HuH-7.5 (cell line): ENCODE data around the gene TENT4B.

ENCODE experiments used
- DNase-seq: peaks from one replicate; pipeline ENCODE4 v3.0.0; 2011; ENCODE audit warnings: low spot score

The TENT4B gene

DNA sequence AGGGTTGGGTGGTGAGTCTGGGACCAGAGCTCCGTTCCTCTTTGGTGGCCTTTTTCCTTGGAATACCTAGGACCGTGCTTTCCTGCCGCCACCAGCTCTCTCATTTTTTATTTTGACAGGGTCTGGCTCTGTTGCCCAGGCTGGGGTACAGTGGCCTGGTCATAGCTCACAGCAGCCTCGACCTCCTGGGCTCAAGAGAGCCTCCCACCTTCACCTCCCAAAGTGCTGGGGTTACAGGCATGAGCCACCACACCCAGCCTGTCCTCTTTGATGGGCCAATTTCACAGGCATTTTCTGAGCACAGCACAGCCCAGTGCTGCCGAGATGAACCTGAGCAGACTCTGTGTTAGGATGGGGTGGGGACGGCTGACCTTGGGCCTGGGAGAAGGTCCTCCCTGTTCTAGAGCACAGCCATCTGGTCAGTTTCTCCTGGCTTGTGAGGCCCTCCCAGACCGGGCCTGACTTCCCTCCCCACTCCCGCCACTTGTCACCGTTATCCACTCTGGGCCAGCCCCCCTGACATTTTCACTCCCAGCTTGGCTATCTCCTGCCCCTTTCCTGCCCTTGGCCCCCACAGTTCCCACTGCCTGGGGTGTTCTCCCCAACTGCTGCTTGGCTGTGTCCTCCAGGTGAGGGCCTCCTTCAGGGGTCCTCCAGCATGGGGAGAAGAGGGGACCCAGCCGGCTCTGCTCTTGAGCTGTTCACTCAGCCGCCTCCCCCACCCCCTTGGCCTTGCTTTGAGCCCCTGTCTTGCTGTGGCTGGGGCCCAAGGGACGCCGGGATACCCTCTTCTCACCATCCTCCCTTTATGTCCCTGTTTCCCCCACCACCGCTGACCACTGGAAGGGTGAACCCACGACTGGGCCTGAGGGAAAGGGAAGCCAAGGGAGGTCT lies 118.3 kb downstream of the TENT4B start:
- no peak for DNase-seq

DNA sequence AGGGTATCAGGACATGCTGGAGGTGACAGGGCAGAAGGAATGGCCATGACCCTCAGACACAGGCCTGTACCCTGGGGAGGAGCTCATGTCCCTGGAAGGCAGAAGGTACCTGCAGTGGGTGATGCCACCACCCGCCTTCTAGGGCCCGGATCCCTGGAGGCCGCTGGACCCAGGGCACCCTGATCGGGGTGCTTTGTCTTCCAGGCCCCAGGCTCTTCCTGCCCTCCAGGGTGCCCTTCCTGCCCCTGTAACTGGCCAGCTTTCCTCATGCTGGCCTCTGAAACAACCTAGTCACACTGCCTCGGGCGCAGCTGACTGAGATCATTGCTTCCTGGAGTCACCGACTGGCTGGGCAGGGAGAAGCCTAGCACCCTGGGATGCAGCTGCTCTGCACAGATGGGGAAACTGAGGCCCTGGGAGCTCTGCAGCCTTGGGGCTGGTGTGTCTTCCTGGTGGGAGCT lies 119.0 kb downstream of the TENT4B start:
- no peak for DNase-seq

DNA sequence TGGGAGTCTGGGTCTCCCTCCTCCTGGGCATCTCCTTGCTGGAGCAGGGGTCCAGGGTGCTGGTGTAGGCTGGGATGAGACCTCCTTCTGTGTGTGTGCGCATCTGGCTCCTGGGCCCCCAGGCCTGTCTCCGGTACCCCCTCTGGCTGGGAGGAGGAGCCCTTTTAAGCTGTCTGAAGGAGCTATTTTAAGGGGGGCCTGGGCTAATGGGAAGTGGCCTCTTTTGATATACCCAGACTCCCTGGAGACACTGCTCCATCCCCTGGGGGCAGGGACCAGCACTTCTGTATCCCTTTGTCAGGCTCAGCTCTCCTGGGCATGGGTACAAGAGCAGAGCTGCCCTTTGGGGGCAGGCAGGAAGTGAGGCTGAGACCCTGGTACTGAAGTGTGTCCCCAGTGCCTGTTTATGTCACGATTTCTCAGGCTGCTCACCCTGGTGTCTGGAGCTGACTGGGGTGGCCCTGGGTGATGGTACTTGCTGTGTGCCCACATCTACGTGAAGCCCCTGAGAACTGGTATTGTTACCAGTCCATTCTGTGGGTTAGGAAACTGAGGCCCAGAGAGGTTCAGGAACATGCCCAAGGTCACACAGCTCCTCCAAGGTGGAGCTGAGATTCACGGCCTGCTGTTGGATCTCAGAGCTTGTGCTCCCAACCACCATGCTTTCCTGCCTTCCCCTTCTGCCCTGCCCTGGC lies 119.7 kb downstream of the TENT4B start:
- DNase-seq, result no peak

DNA sequence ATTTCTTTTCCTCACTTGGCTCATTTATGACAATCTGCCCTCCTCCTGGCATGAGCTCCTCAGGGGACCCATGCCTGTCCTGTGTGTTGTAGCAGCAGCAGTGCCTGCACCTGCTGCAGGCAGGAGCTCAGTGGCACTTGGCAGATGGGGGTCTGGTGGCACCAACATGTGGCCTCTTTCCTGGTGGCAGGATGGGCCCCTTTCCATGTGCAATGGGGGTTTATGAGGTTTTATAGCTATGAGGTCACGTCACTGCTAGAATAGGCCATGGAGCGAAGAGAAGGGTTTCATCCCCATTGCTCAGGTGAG lies 120.2 kb downstream of the TENT4B start:
- no peak for DNase-seq

DNA sequence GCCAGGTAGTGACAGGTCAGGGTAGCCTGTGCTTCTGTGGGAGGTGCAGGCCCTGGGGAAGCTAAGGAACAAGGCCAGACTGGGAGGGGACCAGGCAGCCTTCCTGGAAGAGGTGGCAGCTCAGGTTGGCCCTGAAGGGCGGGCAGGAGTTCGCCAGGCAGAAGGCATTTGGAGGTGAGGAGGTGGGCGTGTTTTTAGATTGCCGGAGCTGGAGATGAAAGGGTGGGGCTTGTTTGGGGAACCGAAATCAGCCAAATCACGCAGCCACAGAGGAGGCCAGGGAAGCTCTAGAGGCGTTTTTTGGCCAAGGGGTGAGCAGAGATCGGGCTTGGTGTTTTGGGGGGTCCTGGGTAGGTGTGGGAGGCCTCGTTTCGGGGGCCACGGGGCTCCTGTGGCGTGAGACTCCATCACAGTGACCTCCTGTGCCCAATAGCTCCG lies 120.8 kb downstream of the TENT4B start:
- DNase-seq, result no peak

DNA sequence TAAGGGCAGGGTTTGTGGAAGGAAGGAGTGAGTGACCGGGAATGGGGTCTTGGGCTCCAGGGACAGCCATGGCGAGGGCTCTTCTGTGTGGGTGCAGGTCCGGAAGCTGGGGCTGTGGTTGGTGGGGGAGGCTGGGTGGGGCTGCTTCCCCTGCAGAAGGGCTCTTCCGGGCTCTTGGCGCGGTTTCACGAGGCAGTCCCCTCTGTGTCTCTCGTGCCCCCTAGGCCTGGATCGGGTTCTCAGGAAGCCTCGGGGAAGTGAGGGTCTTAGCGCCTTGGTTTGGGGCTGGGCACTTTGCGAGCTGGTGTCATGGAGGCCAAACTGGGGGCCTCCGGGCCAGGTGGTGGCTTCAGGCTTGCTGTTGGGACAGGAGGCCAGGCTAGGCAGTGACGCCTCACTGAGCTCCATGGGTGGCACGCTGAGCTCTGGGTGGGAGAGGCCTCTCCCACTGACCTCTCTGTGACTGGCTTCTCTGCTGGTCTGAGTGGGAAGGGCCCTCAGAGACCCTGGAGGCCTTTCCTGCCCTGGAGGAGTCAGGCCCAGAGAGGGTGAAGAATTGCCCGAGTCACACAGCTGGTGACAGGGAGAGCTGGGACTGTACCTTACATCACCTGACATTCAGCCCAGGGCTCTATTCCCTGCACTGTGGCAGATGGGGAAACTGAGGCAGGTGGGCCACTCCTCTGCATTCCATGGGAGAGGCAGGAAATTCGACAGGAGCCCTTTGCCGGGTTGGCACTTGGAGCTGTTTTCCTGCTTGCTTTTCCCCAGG lies 121.4 kb downstream of the TENT4B start:
- DNase-seq, result no peak

DNA sequence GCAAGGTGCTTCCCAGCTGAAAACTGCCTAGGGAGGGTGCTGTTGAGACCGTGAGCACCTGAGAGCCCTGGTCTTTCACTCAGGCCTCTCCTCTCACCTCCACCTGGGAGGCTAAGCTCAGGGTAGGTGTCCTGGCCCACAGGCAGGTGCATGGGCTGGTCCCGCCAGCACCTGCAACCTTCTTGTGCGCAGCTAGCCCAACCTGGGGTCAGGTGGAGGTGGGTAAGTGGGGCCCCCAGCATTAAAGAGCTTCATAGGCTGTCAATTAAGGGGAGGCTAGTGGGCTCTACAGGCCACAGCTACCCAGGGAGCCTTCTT lies 122.0 kb downstream of the TENT4B start:
- DNase-seq, result no peak

DNA sequence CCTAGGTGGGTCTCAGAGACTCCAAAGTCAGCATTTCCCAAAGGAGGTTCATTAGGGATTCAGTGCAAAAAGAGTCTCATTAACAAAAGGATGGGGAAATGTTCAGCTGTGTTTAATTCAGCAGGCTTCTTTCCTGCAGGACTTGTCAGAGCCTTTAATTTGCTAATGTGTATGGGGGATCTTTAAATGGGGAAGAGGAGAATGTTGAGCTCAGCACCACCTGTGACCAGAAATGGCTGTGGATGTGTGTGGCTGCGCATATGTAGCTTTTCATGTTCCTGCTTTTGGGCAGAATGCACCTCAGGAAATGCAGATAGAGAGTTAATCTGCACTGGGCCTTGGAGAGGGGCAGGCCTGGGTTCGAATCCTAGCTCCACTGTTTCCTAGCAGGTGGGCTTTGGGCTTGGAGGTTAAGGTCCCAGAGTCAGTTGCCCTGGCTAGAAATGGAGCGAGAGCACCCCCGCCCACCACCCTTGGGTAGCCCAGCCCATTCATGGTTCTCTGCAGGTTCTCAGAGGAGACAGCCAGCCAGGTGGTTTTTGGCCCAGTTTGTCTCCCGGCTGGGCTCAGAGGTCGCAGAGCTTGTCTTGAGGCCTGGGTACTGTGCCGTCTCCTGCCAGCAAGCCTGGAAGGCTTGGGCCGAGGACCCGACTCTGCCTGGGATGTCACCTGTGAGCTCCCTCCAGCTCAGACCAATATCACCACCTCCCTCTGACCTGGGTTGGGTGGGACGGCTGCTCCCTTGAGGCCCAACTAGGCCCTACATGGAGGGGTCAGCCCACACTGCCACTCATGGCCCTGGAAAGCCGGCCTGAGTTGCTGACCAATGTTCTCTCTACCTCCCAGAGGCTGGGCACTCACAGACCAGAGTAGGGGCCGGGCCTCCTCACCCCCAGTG lies 122.6 kb downstream of the TENT4B start:
- DNase-seq, result no peak

DNA sequence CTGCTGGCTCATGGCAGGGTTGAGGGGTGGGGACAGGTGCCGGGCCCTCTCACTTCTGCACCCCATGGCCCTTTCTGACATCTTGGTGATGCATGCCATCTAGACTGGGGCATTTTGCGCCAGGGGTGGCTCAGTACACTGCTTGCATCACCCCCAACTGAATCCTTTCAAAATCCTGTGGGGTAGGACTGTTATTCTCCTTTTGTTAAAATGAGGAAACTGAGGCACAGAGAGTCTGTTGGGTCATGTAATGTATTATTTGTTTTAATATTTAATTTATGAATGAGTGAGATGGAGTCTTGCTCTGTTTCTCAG lies 123.2 kb downstream of the TENT4B start:
- no peak for DNase-seq

DNA sequence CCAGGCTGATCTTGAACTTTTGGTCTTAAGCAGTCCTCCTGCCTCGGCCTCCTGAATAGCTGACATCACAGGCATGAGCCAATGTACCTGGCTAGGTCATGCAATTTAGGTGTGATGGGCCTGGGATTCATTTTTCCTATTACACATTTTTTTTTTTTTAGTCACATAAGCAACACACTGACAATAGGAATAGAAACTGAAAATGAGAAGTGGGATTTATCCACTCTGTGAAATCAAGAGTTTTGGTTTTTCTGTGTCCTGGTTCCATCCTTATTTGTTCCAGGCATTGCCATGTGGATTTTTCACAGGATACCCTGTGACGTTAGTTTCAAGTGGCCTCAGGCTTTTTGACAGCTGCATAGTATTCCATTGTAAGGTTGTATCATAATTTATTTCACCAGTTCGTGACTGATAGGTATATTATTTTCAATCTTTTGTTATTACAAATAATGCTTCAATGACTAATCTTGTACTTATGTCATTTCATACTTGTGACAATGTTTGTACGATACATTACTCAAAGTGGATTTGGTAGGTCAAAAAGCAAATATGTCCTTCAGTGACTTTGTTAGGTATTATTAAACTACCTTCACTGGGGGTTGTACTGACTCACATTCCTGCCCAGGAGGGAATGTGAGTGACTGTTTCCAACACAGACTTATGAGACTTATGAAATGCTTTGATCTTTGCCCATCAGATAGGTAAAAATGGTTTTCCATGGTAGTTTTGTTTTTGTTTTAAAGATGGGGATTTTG lies 123.9 kb downstream of the TENT4B start:
- DNase-seq, result no peak

DNA sequence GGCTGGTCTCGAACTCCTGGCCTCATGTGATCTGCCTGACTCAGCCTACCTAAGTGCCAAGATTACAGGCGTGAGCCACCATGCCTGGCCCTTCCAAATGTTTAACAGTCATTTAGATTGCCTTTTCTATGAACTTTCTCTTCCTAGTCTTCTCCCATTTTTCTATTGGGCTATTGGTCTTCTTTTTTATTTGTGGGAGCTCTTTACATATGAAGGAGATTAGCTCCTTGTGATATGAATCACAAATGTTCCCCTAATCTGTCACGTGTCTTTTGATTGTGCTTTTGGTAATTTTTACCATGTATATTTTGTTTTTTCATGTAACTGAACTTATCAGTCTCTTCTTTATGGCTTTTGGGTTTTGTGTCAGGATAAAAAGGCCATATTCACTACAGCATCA lies 125.1 kb downstream of the TENT4B start:
- no peak for DNase-seq

DNA sequence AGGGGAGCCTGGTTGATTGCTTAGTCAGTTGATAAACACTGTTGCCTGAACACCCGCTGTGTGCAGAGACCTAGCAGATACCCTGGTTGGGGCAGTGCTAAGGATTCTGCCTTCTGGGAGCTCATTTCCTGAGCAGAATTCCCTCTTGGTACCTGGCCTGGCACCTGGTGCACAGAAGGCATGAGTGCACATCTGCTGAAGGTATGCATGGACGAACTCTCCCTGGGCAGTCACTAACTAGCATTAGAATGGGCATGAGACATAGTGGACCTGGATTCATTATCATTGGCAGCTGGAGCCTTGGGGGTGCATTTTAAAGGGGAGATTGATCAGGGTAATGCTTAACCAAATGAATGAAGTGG lies 126.4 kb downstream of the TENT4B start:
- no peak for DNase-seq

DNA sequence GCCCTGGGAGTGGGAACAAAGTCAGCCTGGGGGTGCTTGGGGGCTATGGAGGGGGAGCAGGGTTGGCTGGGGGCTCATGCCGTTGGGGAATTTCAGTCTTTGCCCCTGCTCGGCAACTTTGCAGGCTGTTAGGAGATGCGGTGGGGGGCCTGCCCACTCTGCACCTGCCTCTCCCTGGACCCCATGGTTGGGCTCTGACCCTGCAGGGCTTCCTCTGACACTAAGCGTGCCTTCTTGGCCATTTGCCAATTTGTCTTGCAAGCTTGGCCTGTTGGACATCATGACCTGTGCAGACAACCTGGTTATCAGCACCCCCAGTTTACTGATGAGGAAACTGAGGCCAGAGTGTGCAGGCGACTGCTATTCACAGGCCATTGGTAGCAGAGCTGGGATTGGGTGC lies 127.8 kb downstream of the TENT4B start:
- DNase-seq, result no peak
